ENCODE measurements around the gene AKAP13. TPM values are rescaled to one million over a fixed set of nuclear protein-coding genes. Genes with fewer than 3 reads are reported as not detected.

AKAP13 gene
- polyA plus RNA-seq, 1 experiment: 15.5 TPM

GRCh38 chr15:85421116-85421925, 40.9 kb downstream of the AKAP13 start:
- Histone ChIP-seq H3K27me3 (ENCODE audit: control insufficient read depth, insufficient read depth, low read length) (no peaks in the 10 kb centered on the region), H3K9me3 (ENCODE audit: control insufficient read depth, insufficient read depth, low read length) (no peaks in the 10 kb centered on the region), H3K27ac (ENCODE audit: low read depth, low read length) (no peak overlapping the region), H3K4me3 (ENCODE audit: low read depth, low read length) (no peak overlapping the region)
- CTCF ChIA-PET: interaction anchor here (0.7 kb wide), 1 partner anchor 9 kb away, joined by 3 read pairs; no protein-coding TSS in a partner anchor
- DNase-seq (ENCODE audit: low read depth, low spot score): no peak
- POLR2A ChIA-PET: interaction anchor here (1.3 kb wide), 1 partner anchor 41 kb away, joined by 3 read pairs; the partner anchor contains the start of gene AKAP13
- TF ChIP-seq CTCF (IDR thresholded peaks at IDR 0.05; ENCODE audit: low read depth, low read length): no peak

GRCh38 chr15:85422607-85423006, 42.2 kb downstream of the AKAP13 start:
- Histone ChIP-seq H3K27ac (ENCODE audit: low read depth, low read length) (no peak overlapping the region), H3K9me3 (ENCODE audit: control insufficient read depth, insufficient read depth, low read length) (no peaks in the 10 kb centered on the region), H3K27me3 (ENCODE audit: control insufficient read depth, insufficient read depth, low read length) (no peaks in the 10 kb centered on the region), H3K4me3 (ENCODE audit: low read depth, low read length) (no peak overlapping the region)
- no peak for DNase-seq (ENCODE audit: low read depth, low spot score)
- TF ChIP-seq CTCF (IDR thresholded peaks at IDR 0.05; ENCODE audit: low read depth, low read length): no peak
- ChIA-PET POLR2A (no interaction called here), CTCF (no interaction called here)

- H3K27me3 ChIP-seq (ENCODE audit: control insufficient read depth, insufficient read depth, low read length): no peaks in the 10 kb centered on the region
- no peaks in the 10 kb centered on the region for H3K9me3 ChIP-seq (ENCODE audit: control insufficient read depth, insufficient read depth, low read length)
- H3K27ac ChIP-seq (ENCODE audit: low read depth, low read length): no peak overlapping the region
- ChIA-PET CTCF (interaction anchor here (1.2 kb wide), 1 partner anchor 62 kb away, joined by 4 read pairs; no protein-coding TSS in a partner anchor), POLR2A (no interaction called here)
- no peak for TF ChIP-seq CTCF (IDR thresholded peaks at IDR 0.05; ENCODE audit: low read depth, low read length)
- DNase-seq (ENCODE audit: low read depth, low spot score): no peak
- H3K4me3 ChIP-seq (ENCODE audit: low read depth, low read length): no peak overlapping the region
Measured at GRCh38 chr15:85423256-85423655, 42.9 kb downstream of the AKAP13 start.

GRCh38 chr15:85424154-85424553, 43.8 kb downstream of the AKAP13 start:
- no peak for TF ChIP-seq CTCF (IDR thresholded peaks at IDR 0.05; ENCODE audit: low read depth, low read length)
- no peaks in the 10 kb centered on the region for H3K27me3 ChIP-seq (ENCODE audit: control insufficient read depth, insufficient read depth, low read length)
- no peak for DNase-seq (ENCODE audit: low read depth, low spot score)
- H3K9me3 ChIP-seq (ENCODE audit: control insufficient read depth, insufficient read depth, low read length): no peaks in the 10 kb centered on the region
- no peak overlapping the region for H3K4me3 ChIP-seq (ENCODE audit: low read depth, low read length)
- POLR2A ChIA-PET: interaction anchor here (0.6 kb wide), 1 partner anchor 111 kb away, joined by 3 read pairs; no protein-coding TSS in a partner anchor
- no peak overlapping the region for H3K27ac ChIP-seq (ENCODE audit: low read depth, low read length)
- CTCF ChIA-PET: interaction anchor here (1.2 kb wide), 2 partner anchors 10 to 61 kb away, joined by 3 to 4 read pairs; no protein-coding TSS in a partner anchor

GRCh38 chr15:85426481-85426880, 46.1 kb downstream of the AKAP13 start:
- Histone ChIP-seq H3K9me3 (ENCODE audit: control insufficient read depth, insufficient read depth, low read length) (no peaks in the 10 kb centered on the region), H3K27me3 (ENCODE audit: control insufficient read depth, insufficient read depth, low read length) (no peaks in the 10 kb centered on the region), H3K27ac (ENCODE audit: low read depth, low read length) (no peak overlapping the region), H3K4me3 (ENCODE audit: low read depth, low read length) (no peak overlapping the region)
- no peak for DNase-seq (ENCODE audit: low read depth, low spot score)
- ChIA-PET POLR2A (no interaction called here), CTCF (no interaction called here)
- no peak for TF ChIP-seq CTCF (IDR thresholded peaks at IDR 0.05; ENCODE audit: low read depth, low read length)

All from AG04450 (cell line).